HCT116 (cell line): Measurements from ENCODE around the gene RNF180. TPM values are rescaled to one million over a fixed set of nuclear protein-coding genes. Genes with fewer than 3 reads are reported as not detected.

ENCODE experiments used
- ATAC-seq: fragments of 200-7000 bp; cut with Tn5 transposase; 2 replicates; pipeline ENCODE4 v1.9.1; 2020; ENCODE audit warnings: mild to moderate bottlenecking, moderate library complexity
- BruUV-seq: library from RNA; stranded (reverse); fragments of 400-500 nt; replicated peaks from 2 replicates; lab custom pipeline; 2021; lab: Mats Ljungman, UMichigan
- CTCF ChIA-PET: fragments of 300-600 bp; sonication (Branson Sonifier 250); formaldehyde crosslinking; loops from one replicate; lab custom pipeline; 2021; ENCODE audit warnings: antibody characterized with exemption; lab: Charles Lee
- POLR2A ChIA-PET: fragments of 300-600, 350-600 bp; sonication (Branson Sonifier 250); formaldehyde crosslinking; loops from one replicate; lab custom pipeline; 2021; ENCODE audit warnings: antibody characterized with exemption; lab: Charles Lee
- RAD21 ChIA-PET, 2 experiments: fragments of 300-600 bp; sonication (Branson Sonifier 250); formaldehyde crosslinking; loops; one replicate each; lab custom pipeline; 2023; ENCODE audit warnings: low total read pairs in 2 of 2; ENCODE audit not compliant: uncharacterized antibody in 2 of 2, unreplicated experiment in 2 of 2, low non-redundant PET in 1 of 2; lab: Charles Lee
- DNase-seq: peaks from one replicate; pipeline ENCODE4 v3.0.0-alpha.2; 2010; ENCODE audit warnings: low read depth, low spot score
- H2AFZ ChIP-seq: fragments of 200-600 bp; shearing (Covaris generic), sonication (generic); 2 replicates; pipeline ENCODE4 v1.6.1; 2017; ENCODE audit warnings: low read depth, mixed run types, mixed read lengths, antibody characterized with exemption, low read length; ENCODE audit not compliant: poor library complexity, severe bottlenecking
- H3K27ac ChIP-seq: 2 replicates; pipeline ENCODE4 v1.5.1; 2012; ENCODE audit warnings: low read depth, low read length
- H3K27me3 ChIP-seq: fragments of 200-600 bp; sonication (generic); 2 replicates; pipeline ENCODE4 v1.6.1; 2016; ENCODE audit warnings: mixed run types, low read length, mixed read lengths; ENCODE audit not compliant: insufficient read depth
- H3K36me3 ChIP-seq, 2 experiments: fragments of 200-500 bp in 1 of 2; fragments of 200-600 bp in 1 of 2; sonication (Bioruptor generic) in 1 of 2; sonication (generic) in 1 of 2; 2 replicates each; pipeline versions ENCODE4 v1.5.1 to v1.6.1; 2014 to 2016; ENCODE audit warnings: low read length in 2 of 2, inconsistent platforms in 1 of 2, mixed read lengths in 1 of 2, mixed run types in 1 of 2; ENCODE audit not compliant: insufficient read depth in 2 of 2, control insufficient read depth in 1 of 2
- H3K4me1 ChIP-seq, 2 experiments: fragments of 200-600 bp in 1 of 2; sonication (generic) in 1 of 2; 2 replicates each; pipeline versions ENCODE4 v1.5.1 to v1.6.1; 2012 to 2017; ENCODE audit warnings: low read length in 2 of 2, inconsistent platforms in 1 of 2, mild to moderate bottlenecking in 1 of 2, mixed read lengths in 1 of 2, mixed run types in 1 of 2, moderate library complexity in 1 of 2; ENCODE audit not compliant: insufficient read depth in 2 of 2, control insufficient read depth in 1 of 2
- H3K4me2 ChIP-seq: fragments of 200-600 bp; sonication (generic); 2 replicates; pipeline ENCODE4 v1.6.1; 2017; ENCODE audit warnings: mixed run types, low read length, mixed read lengths
- H3K4me3 ChIP-seq, 2 experiments: fragments of 200-600 bp in 1 of 2; sonication (generic) in 1 of 2; replicated peaks in 1 of 2; 2 replicates each; pipeline ENCODE4 v1.5.1; 2011 to 2016; ENCODE audit warnings: low read length in 2 of 2, control low read depth in 1 of 2, low read depth in 1 of 2, mild to moderate bottlenecking in 1 of 2, mixed read lengths in 1 of 2, mixed run types in 1 of 2
- H3K79me2 ChIP-seq: fragments of 200-600 bp; sonication (generic); 2 replicates; pipeline ENCODE4 v1.6.1; 2017; ENCODE audit warnings: mild to moderate bottlenecking, mixed run types, low read length, moderate library complexity, mixed read lengths; ENCODE audit not compliant: insufficient read depth
- H3K9ac ChIP-seq: fragments of 200-600 bp; sonication (generic); 2 replicates; pipeline ENCODE4 v1.6.1; 2016; ENCODE audit warnings: low read length, mixed read lengths
- H3K9me2 ChIP-seq: fragments of 200-600 bp; sonication (generic), shearing (Covaris generic); 2 replicates; pipeline ENCODE4 v1.6.1; 2017; ENCODE audit warnings: mixed run types, mild to moderate bottlenecking, moderate library complexity; ENCODE audit not compliant: insufficient read depth
- H3K9me3 ChIP-seq, 2 experiments: fragments of 200-500 bp in 1 of 2; fragments of 200-600 bp in 1 of 2; sonication (Bioruptor generic) in 1 of 2; sonication (generic) in 1 of 2; 2 replicates each; pipeline ENCODE4 v1.6.1; 2014 to 2017; ENCODE audit warnings: low read length in 2 of 2, mixed read lengths in 2 of 2, inconsistent platforms in 1 of 2, low read depth in 1 of 2, mild to moderate bottlenecking in 1 of 2, mixed run types in 1 of 2, moderate library complexity in 1 of 2; ENCODE audit not compliant: control insufficient read depth in 1 of 2, insufficient read depth in 1 of 2
- H4K20me1 ChIP-seq: fragments of 200-600 bp; sonication (generic), shearing (Covaris generic); 2 replicates; pipeline ENCODE4 v1.6.1; 2017; ENCODE audit warnings: mixed run types, mild to moderate bottlenecking, moderate library complexity; ENCODE audit not compliant: insufficient read depth
- ATF3 ChIP-seq: IDR thresholded peaks from 2 replicates; pipeline ENCODE4 v1.6.1; 2012
- CBX3 ChIP-seq: IDR thresholded peaks from 2 replicates; pipeline ENCODE4 v1.6.1; 2012; ENCODE audit warnings: low read depth
- EGR1 ChIP-seq: IDR thresholded peaks from 2 replicates; pipeline ENCODE4 v1.6.1; 2012; ENCODE audit warnings: low read depth
- ELF1 ChIP-seq: IDR thresholded peaks from 2 replicates; pipeline ENCODE4 v1.6.1; 2012; ENCODE audit warnings: low read depth, borderline replicate concordance
- EZH2 ChIP-seq: fragments of 200-600 bp; sonication (generic); IDR thresholded peaks from 2 replicates; pipeline ENCODE4 v1.6.1; 2017; ENCODE audit warnings: antibody characterized with exemption, mixed run types
- EZH2phosphoT487 ChIP-seq: fragments of 200-600 bp; IDR thresholded peaks from 2 replicates; pipeline ENCODE4 v1.6.1; 2018; ENCODE audit warnings: antibody characterized with exemption, borderline replicate concordance
- FOSL1 ChIP-seq: IDR thresholded peaks from 2 replicates; pipeline ENCODE4 v1.6.1; 2012; ENCODE audit warnings: low read depth
- JUND ChIP-seq: IDR thresholded peaks from 2 replicates; pipeline ENCODE4 v1.6.1; 2012
- MAX ChIP-seq: IDR thresholded peaks from 2 replicates; pipeline ENCODE4 v1.6.1; 2012
- POLR2A ChIP-seq: IDR thresholded peaks from 2 replicates; pipeline ENCODE4 v1.7.0; 2011; ENCODE audit warnings: borderline replicate concordance; ENCODE audit not compliant: insufficient read depth, insufficient read length; ENCODE audit errors: extremely low read depth
- POLR2AphosphoS5 ChIP-seq: IDR thresholded peaks from 2 replicates; pipeline ENCODE4 v1.6.1; 2011; ENCODE audit warnings: mild to moderate bottlenecking, low read depth, low read length, moderate library complexity
- RAD21 ChIP-seq: IDR thresholded peaks from 2 replicates; pipeline ENCODE4 v1.6.1; 2012; ENCODE audit warnings: low read depth, mild to moderate bottlenecking
- REST ChIP-seq: IDR thresholded peaks from 2 replicates; pipeline ENCODE4 v1.6.1; 2012; ENCODE audit warnings: low read depth
- SIN3A ChIP-seq: IDR thresholded peaks from 2 replicates; pipeline ENCODE4 v1.6.1; 2012; ENCODE audit warnings: low read depth
- SP1 ChIP-seq: IDR thresholded peaks from 2 replicates; pipeline ENCODE4 v1.6.1; 2012; ENCODE audit warnings: low read depth
- SRF ChIP-seq: IDR thresholded peaks from 2 replicates; pipeline ENCODE4 v1.6.1; 2012; ENCODE audit warnings: low read depth
- YY1 ChIP-seq: IDR thresholded peaks from 2 replicates; pipeline ENCODE4 v1.6.1; 2011; ENCODE audit warnings: low read length, low read depth, moderate library complexity, mild to moderate bottlenecking; ENCODE audit not compliant: insufficient replicate concordance; ENCODE audit errors: extremely low read depth
- ZFX ChIP-seq: fragments of 450-650 bp; IDR thresholded peaks from 2 replicates; pipeline ENCODE4 v1.6.1; 2017
- ZNF274 ChIP-seq: fragments of 200-500 bp; sonication (Bioruptor generic); IDR thresholded peaks from 2 replicates; pipeline ENCODE4 v1.6.1; 2014; ENCODE audit warnings: mild to moderate bottlenecking, low read depth, low read length, inconsistent platforms
- intact Hi-C: fragments of 100-400 bp; cut with micrococcal nuclease; formaldehyde crosslinking; loops from 2 replicates; pipeline ENCODE4 v1.10.0; 2022
- total RNA-seq: library from RNA; stranded (reverse); gene quantifications from one replicate; pipeline ENCODE4 v1.2.1, GENCODE V29; 2021; ENCODE audit not compliant: unreplicated experiment

RNF180 gene
- total RNA-seq, 1 experiment from 2014 or later, result not detected

GRCh38 chr5:64210866-64211265 lies 45.2 kb downstream of the RNF180 start:
- ChIA-PET RAD21 (no interaction called here), POLR2A (no interaction called here), CTCF (no interaction called here)
- no peak overlapping the region for H3K9ac ChIP-seq
- no peak overlapping the region for H3K4me2 ChIP-seq
- no peaks in the 10 kb centered on the region for H3K27me3 ChIP-seq
- DNase-seq, result no peak
- H3K9me2 ChIP-seq, result no peaks in the 10 kb centered on the region
- H3K9me3 ChIP-seq, result no peaks in the 10 kb centered on the region
- H3K27ac ChIP-seq, result no peak overlapping the region
- no peaks in the 10 kb centered on the region for H4K20me1 ChIP-seq
- no peaks in the 10 kb centered on the region for H3K79me2 ChIP-seq
- H2AFZ ChIP-seq, result no peak overlapping the region
- intact Hi-C loops, result no loop called here
- no peak overlapping the region for H3K4me3 ChIP-seq
- no peaks in the 10 kb centered on the region for H3K4me1 ChIP-seq
- no peak for TF ChIP-seq FOSL1
- TF ChIP-seq POLR2A, result no peak
- TF ChIP-seq SP1, result no peak
- no peak for TF ChIP-seq YY1
- TF ChIP-seq ZNF274, result no peak
- no peak for TF ChIP-seq ATF3
- TF ChIP-seq POLR2AphosphoS5, result no peak
- no peak for TF ChIP-seq CBX3
- TF ChIP-seq EGR1, result no peak
- TF ChIP-seq RAD21, result no peak
- TF ChIP-seq SIN3A, result no peak
- no peak for TF ChIP-seq EZH2
- no peak for TF ChIP-seq JUND
- no peak for TF ChIP-seq MAX
- TF ChIP-seq REST, result no peak
- no peak for TF ChIP-seq ZFX
- no peak for TF ChIP-seq ELF1
- no peak for TF ChIP-seq EZH2phosphoT487
- TF ChIP-seq SRF, result no peak
- no peaks in the 10 kb centered on the region for H3K36me3 ChIP-seq
- no TSS peak for BruUV-seq
- ATAC-seq, result no peak
